ENCODE data around the gene KDF1.

The KDF1 gene

DNA sequence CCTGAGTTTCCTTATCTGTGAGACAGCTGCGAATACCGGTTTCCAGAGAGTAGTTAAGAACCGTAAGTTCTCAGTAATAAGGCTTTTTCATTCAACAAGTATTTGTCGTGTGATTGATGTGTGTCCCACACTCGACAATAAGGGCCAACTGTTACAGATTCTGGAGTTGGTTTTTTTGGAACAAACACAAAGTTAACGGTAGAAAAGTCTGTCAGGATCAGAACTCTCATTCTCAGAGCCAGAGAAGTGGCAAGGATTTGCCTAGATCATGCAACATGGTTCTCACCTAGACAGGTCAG lies 37.9 kb downstream of the KDF1 start:
- Histone ChIP-seq H3K4me1 (ENCODE audit: control insufficient read depth, insufficient read depth, low read length, poor library complexity, severe bottlenecking) (peaks cover 6% of the 10 kb centered on the region), H3K36me3 (ENCODE audit: control insufficient read depth, insufficient read depth, low read length) (peaks cover 15% of the 10 kb centered on the region), H3K4me3 (ENCODE audit: insufficient read depth, low read depth, low read length, poor library complexity, severe bottlenecking) (peak overlapping the region; percentile 83), H3K27me3 (replicated peaks; ENCODE audit: control insufficient read depth, insufficient read depth, low read length, poor library complexity, severe bottlenecking) (no peaks in the 10 kb centered on the region), H3K27ac (ENCODE audit: insufficient read depth, low read length, poor library complexity, severe bottlenecking) (peak overlapping the region; percentile 89), H3K9me3 (ENCODE audit: control insufficient read depth, low read length) (no peaks in the 10 kb centered on the region)
- DNase-seq, result no peak

GRCh38 chr1:26921540-26922430 lies 38.5 kb downstream of the KDF1 start, which contains the start of gene NUDC:
Gene NUDC, plus strand, starts transcription at chr1:26921743. Its CDS starts 106 bp downstream, at chr1:26921849.
- H3K4me3 ChIP-seq (ENCODE audit: insufficient read depth, low read depth, low read length, poor library complexity, severe bottlenecking), result peak within 1 kb of the TSS; percentile 83
- H3K9me3 ChIP-seq (ENCODE audit: control insufficient read depth, low read length), result no peaks in the 10 kb centered on the region
- H3K27ac ChIP-seq (ENCODE audit: insufficient read depth, low read length, poor library complexity, severe bottlenecking), result peak within 1 kb of the TSS; percentile 89
- H3K4me1 ChIP-seq (ENCODE audit: control insufficient read depth, insufficient read depth, low read length, poor library complexity, severe bottlenecking), result peaks cover 6% of the 10 kb centered on the region
- peak; percentile 90 to 95 (median 93) for DNase-seq
- H3K36me3 ChIP-seq (ENCODE audit: control insufficient read depth, insufficient read depth, low read length), result peaks cover 14% of the 10 kb centered on the region
- no peaks in the 10 kb centered on the region for H3K27me3 ChIP-seq (replicated peaks; ENCODE audit: control insufficient read depth, insufficient read depth, low read length, poor library complexity, severe bottlenecking)

- DNase-seq, result no peak
- peak overlapping the region; percentile 89 for H3K27ac ChIP-seq (ENCODE audit: insufficient read depth, low read length, poor library complexity, severe bottlenecking)
- peak overlapping the region; percentile 83 for H3K4me3 ChIP-seq (ENCODE audit: insufficient read depth, low read depth, low read length, poor library complexity, severe bottlenecking)
Observed at GRCh38 chr1:26921126-26921539, 39.1 kb downstream of the KDF1 start.

GRCh38 chr1:26915204-26915842 lies 44.9 kb downstream of the KDF1 start:
- no peak for DNase-seq
- H3K27me3 ChIP-seq (replicated peaks; ENCODE audit: control insufficient read depth, insufficient read depth, low read length, poor library complexity, severe bottlenecking), result no peaks in the 10 kb centered on the region
- no peak overlapping the region for H3K27ac ChIP-seq (ENCODE audit: insufficient read depth, low read length, poor library complexity, severe bottlenecking)
- no peak overlapping the region for H3K4me3 ChIP-seq (ENCODE audit: insufficient read depth, low read depth, low read length, poor library complexity, severe bottlenecking)
- no peaks in the 10 kb centered on the region for H3K4me1 ChIP-seq (ENCODE audit: control insufficient read depth, insufficient read depth, low read length, poor library complexity, severe bottlenecking)
- no peaks in the 10 kb centered on the region for H3K9me3 ChIP-seq (ENCODE audit: control insufficient read depth, low read length)
- H3K36me3 ChIP-seq (ENCODE audit: control insufficient read depth, insufficient read depth, low read length), result no peaks in the 10 kb centered on the region

More at GRCh38 chr1:26921126-26921539, 39.1 kb downstream of the KDF1 start:
- H3K4me1 ChIP-seq (ENCODE audit: control insufficient read depth, insufficient read depth, low read length, poor library complexity, severe bottlenecking), result peaks cover 6% of the 10 kb centered on the region
- peaks cover 9% of the 10 kb centered on the region for H3K36me3 ChIP-seq (ENCODE audit: control insufficient read depth, insufficient read depth, low read length)
- H3K9me3 ChIP-seq (ENCODE audit: control insufficient read depth, low read length), result no peaks in the 10 kb centered on the region
- H3K27me3 ChIP-seq (replicated peaks; ENCODE audit: control insufficient read depth, insufficient read depth, low read length, poor library complexity, severe bottlenecking), result no peaks in the 10 kb centered on the region

- Histone ChIP-seq H3K9me3 (ENCODE audit: control insufficient read depth, low read length) (no peaks in the 10 kb centered on the region), H3K36me3 (ENCODE audit: control insufficient read depth, insufficient read depth, low read length) (no peaks in the 10 kb centered on the region), H3K4me1 (ENCODE audit: control insufficient read depth, insufficient read depth, low read length, poor library complexity, severe bottlenecking) (no peaks in the 10 kb centered on the region), H3K27me3 (replicated peaks; ENCODE audit: control insufficient read depth, insufficient read depth, low read length, poor library complexity, severe bottlenecking) (no peaks in the 10 kb centered on the region), H3K4me3 (ENCODE audit: insufficient read depth, low read depth, low read length, poor library complexity, severe bottlenecking) (no peak within 1 kb of the TSS), H3K27ac (ENCODE audit: insufficient read depth, low read length, poor library complexity, severe bottlenecking) (no peak within 1 kb of the TSS)
- no peak for DNase-seq
Observed at GRCh38 chr1:26913754-26914619, 46.3 kb downstream of the KDF1 start, which contains the start of gene NR0B2. Gene NR0B2, minus strand, starts transcription at chr1:26913975. Its CDS starts 35 bp downstream, at chr1:26913940.

GRCh38 chr1:26913389-26913753 lies 46.9 kb downstream of the KDF1 start:
- H3K9me3 ChIP-seq (ENCODE audit: control insufficient read depth, low read length), result no peaks in the 10 kb centered on the region
- no peaks in the 10 kb centered on the region for H3K36me3 ChIP-seq (ENCODE audit: control insufficient read depth, insufficient read depth, low read length)
- no peak overlapping the region for H3K4me3 ChIP-seq (ENCODE audit: insufficient read depth, low read depth, low read length, poor library complexity, severe bottlenecking)
- H3K27ac ChIP-seq (ENCODE audit: insufficient read depth, low read length, poor library complexity, severe bottlenecking), result no peak overlapping the region
- H3K27me3 ChIP-seq (replicated peaks; ENCODE audit: control insufficient read depth, insufficient read depth, low read length, poor library complexity, severe bottlenecking), result no peaks in the 10 kb centered on the region
- DNase-seq, result no peak
- no peaks in the 10 kb centered on the region for H3K4me1 ChIP-seq (ENCODE audit: control insufficient read depth, insufficient read depth, low read length, poor library complexity, severe bottlenecking)

DNA sequence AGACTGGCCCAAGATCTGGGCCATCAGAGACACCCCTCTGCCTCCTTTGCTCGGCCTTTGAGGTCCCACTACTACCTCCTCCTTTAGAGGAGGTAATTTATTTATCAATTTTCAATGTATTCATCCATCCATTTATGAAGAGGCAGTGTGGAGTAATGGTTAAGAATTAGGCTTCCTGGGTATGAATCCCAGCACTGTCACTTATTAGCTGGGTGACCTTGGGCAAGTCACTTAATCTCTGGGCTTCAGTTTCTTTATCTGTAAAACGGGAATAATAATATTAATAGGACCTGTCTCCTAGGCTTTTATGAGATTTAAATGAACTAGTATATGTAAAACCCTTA lies 48.1 kb downstream of the KDF1 start:
- Histone ChIP-seq H3K9me3 (ENCODE audit: control insufficient read depth, low read length) (no peaks in the 10 kb centered on the region), H3K4me1 (ENCODE audit: control insufficient read depth, insufficient read depth, low read length, poor library complexity, severe bottlenecking) (no peaks in the 10 kb centered on the region), H3K27me3 (replicated peaks; ENCODE audit: control insufficient read depth, insufficient read depth, low read length, poor library complexity, severe bottlenecking) (no peaks in the 10 kb centered on the region), H3K36me3 (ENCODE audit: control insufficient read depth, insufficient read depth, low read length) (no peaks in the 10 kb centered on the region), H3K27ac (ENCODE audit: insufficient read depth, low read length, poor library complexity, severe bottlenecking) (no peak overlapping the region), H3K4me3 (ENCODE audit: insufficient read depth, low read depth, low read length, poor library complexity, severe bottlenecking) (no peak overlapping the region)
- DNase-seq, result no peak

- Histone ChIP-seq H3K4me3 (ENCODE audit: insufficient read depth, low read depth, low read length, poor library complexity, severe bottlenecking) (no peak overlapping the region), H3K27ac (ENCODE audit: insufficient read depth, low read length, poor library complexity, severe bottlenecking) (no peak overlapping the region), H3K9me3 (ENCODE audit: control insufficient read depth, low read length) (no peaks in the 10 kb centered on the region), H3K4me1 (ENCODE audit: control insufficient read depth, insufficient read depth, low read length, poor library complexity, severe bottlenecking) (no peaks in the 10 kb centered on the region), H3K36me3 (ENCODE audit: control insufficient read depth, insufficient read depth, low read length) (no peaks in the 10 kb centered on the region), H3K27me3 (replicated peaks; ENCODE audit: control insufficient read depth, insufficient read depth, low read length, poor library complexity, severe bottlenecking) (no peaks in the 10 kb centered on the region)
- no peak for DNase-seq
Observed at GRCh38 chr1:26911399-26912146, 48.7 kb downstream of the KDF1 start.

- Histone ChIP-seq H3K4me1 (ENCODE audit: control insufficient read depth, insufficient read depth, low read length, poor library complexity, severe bottlenecking) (no peaks in the 10 kb centered on the region), H3K27ac (ENCODE audit: insufficient read depth, low read length, poor library complexity, severe bottlenecking) (no peak overlapping the region), H3K36me3 (ENCODE audit: control insufficient read depth, insufficient read depth, low read length) (no peaks in the 10 kb centered on the region), H3K4me3 (ENCODE audit: insufficient read depth, low read depth, low read length, poor library complexity, severe bottlenecking) (no peak overlapping the region), H3K27me3 (replicated peaks; ENCODE audit: control insufficient read depth, insufficient read depth, low read length, poor library complexity, severe bottlenecking) (no peaks in the 10 kb centered on the region), H3K9me3 (ENCODE audit: control insufficient read depth, low read length) (no peaks in the 10 kb centered on the region)
- DNase-seq, result no peak
Observed at GRCh38 chr1:26910343-26911160, 49.7 kb downstream of the KDF1 start.

Data from effector memory CD4-positive, alpha-beta T cell (primary cell).